ENCODE data around the gene PAK1.

PAK1 gene

GRCh38 chr11:77454867-77455655 lies 18.8 kb downstream of the PAK1 start:
- TF ChIP-seq CTCF (IDR thresholded peaks at IDR 0.05; ENCODE audit: control insufficient read depth, insufficient read depth, low read depth, low read length, missing control alignments): no peak
- DNase-seq (ENCODE audit: low read depth): no peak
- H3K4me3 ChIP-seq (ENCODE audit: control insufficient read depth, low read depth, low read length): no peak overlapping the region

GRCh38 chr11:77450227-77450626 lies 23.7 kb downstream of the PAK1 start:
- TF ChIP-seq CTCF (IDR thresholded peaks at IDR 0.05; ENCODE audit: control insufficient read depth, insufficient read depth, low read depth, low read length, missing control alignments): no peak
- no peak overlapping the region for H3K4me3 ChIP-seq (ENCODE audit: control insufficient read depth, low read depth, low read length)
- DNase-seq (ENCODE audit: low read depth): no peak

GRCh38 chr11:77449784-77450183 lies 24.1 kb downstream of the PAK1 start:
- TF ChIP-seq CTCF (IDR thresholded peaks at IDR 0.05; ENCODE audit: control insufficient read depth, insufficient read depth, low read depth, low read length, missing control alignments): no peak
- no peak for DNase-seq (ENCODE audit: low read depth)
- H3K4me3 ChIP-seq (ENCODE audit: control insufficient read depth, low read depth, low read length): no peak overlapping the region

GRCh38 chr11:77449060-77449521 lies 24.8 kb downstream of the PAK1 start:
- TF ChIP-seq CTCF (IDR thresholded peaks at IDR 0.05; ENCODE audit: control insufficient read depth, insufficient read depth, low read depth, low read length, missing control alignments): no peak
- no peak for DNase-seq (ENCODE audit: low read depth)
- no peak overlapping the region for H3K4me3 ChIP-seq (ENCODE audit: control insufficient read depth, low read depth, low read length)

GRCh38 chr11:77448269-77448668 lies 25.6 kb downstream of the PAK1 start:
- no peak for DNase-seq (ENCODE audit: low read depth)
- no peak overlapping the region for H3K4me3 ChIP-seq (ENCODE audit: control insufficient read depth, low read depth, low read length)
- TF ChIP-seq CTCF (IDR thresholded peaks at IDR 0.05; ENCODE audit: control insufficient read depth, insufficient read depth, low read depth, low read length, missing control alignments): no peak

GRCh38 chr11:77446911-77447629 lies 26.8 kb downstream of the PAK1 start:
- TF ChIP-seq CTCF (IDR thresholded peaks at IDR 0.05; ENCODE audit: control insufficient read depth, insufficient read depth, low read depth, low read length, missing control alignments): no peak
- no peak for DNase-seq (ENCODE audit: low read depth)
- H3K4me3 ChIP-seq (ENCODE audit: control insufficient read depth, low read depth, low read length): no peak overlapping the region
